GM18519 (cell line): ENCODE data around the gene CHCHD1.
"Not testable (repeated sequence)": the region's sequence is repeated elsewhere in the genome, so short reads cannot be mapped to it uniquely, and the experiment has no call there.

ENCODE experiments used
- ATAC-seq: cut with Tn5 transposase; IDR thresholded peaks from one replicate; pipeline ENCODE4 v1.9.1; 2021; ENCODE audit warnings: mild to moderate bottlenecking, moderate library complexity; ENCODE audit not compliant: unreplicated experiment, low FRiP score

Gene CHCHD1

DNA sequence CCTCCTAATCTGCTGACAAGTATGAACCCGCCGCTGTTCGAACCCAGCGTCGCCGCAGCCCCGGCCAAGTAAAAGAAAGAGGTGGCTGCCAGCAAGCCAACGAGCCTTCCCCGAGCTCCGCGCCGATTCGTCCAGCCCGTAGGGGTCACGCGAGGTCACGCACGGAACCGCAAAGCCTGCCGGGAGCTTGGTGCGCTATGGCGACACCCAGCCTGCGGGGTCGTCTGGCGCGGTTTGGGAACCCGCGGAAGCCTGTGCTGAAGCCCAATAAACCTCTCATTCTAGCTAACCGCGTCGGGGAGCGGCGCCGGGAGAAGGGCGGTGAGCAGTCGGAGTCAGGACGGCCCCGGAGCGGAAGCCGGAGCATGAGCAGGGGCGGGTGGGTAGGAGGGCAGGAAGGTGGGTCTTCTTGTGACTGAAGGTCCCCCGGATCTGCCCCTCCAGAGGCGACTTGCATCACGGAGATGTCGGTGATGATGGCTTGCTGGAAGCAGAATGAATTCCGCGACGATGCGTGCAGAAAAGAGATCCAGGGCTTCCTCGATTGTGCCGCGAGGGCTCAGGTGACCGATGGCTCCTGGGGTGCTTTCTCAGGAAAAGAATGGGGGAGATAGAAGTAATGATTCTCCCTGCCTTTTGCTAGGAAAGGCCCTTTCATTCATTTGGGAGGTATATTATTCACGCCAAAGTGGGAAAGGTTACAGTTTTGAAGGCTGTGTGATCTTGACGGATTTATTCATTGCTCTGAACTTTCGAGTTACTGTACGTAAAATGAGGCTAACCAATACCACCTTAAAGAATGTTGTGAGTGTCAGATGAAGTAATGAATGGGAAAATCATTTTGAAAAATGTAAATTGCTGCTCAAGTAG is at the start of gene CHCHD1:
Gene CHCHD1 (plus strand): TSS at position 170 of the 870 bp plus-strand sequence. CDS start 28 bp downstream, at position 198.
- peak; percentile 42 for ATAC-seq

DNA sequence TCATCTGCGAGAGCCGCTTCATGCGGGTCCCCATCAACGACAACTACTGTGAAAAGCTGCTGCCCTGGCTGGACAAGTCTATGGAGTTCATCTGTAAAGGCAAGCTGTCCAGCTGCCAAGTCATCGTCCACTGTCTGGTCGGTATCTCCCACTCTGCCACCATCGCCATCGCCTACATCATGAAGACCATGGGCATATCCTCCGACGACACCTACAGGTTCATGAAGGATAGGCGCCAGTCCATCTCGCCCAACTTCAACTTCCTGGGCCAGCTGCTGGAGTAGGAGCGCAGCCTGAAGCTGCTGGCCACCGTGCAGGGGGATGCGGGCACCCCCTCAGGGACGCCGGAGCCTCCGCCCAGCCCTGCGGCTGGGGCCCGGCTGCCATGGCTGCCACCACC is 49.4 kb upstream of the CHCHD1 start:
- ATAC-seq, result no peak

GRCh38 chr10:73732931-73733623 is 48.8 kb upstream of the CHCHD1 start:
- no peak for ATAC-seq

DNA sequence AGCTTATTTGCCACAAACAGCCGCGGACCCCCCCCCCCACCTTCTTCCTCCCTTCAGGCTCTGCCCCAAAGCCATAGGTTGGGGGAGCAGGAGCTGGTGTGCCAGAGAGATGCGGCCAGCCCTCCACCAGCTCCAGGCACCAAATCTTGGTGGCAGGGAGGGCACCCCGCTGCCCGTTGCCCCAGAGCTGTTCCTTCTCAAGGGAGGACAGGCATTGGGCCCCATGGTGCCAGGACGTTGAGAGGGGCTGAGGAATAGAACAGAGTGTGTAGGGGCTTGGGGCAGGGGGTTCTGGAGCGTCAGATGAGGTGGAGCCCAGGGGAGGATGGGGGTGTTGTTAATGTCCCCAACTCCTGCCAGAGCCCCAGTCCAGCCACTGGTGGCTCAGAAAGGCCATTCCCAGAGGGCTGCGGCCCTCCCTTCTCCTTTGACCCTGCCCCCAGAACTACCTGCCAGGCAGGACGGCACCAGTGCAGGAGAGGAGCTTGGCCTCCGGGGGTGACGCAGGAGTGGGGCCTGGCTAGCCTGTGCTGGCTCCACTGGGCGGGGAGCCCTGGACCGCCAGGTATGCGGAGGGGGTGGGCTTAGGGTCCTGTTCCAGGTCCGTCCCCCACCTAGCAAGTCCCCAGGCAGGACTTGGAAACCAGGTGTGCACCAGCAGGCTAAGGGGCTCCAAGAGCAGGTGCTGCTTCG is 47.7 kb upstream of the CHCHD1 start:
- ATAC-seq, result no peak

GRCh38 chr10:73734796-73735305 is 47.0 kb upstream of the CHCHD1 start:
- ATAC-seq, result no peak

GRCh38 chr10:73740501-73741254 is 41.2 kb upstream of the CHCHD1 start:
- not testable (repeated sequence) for ATAC-seq

DNA sequence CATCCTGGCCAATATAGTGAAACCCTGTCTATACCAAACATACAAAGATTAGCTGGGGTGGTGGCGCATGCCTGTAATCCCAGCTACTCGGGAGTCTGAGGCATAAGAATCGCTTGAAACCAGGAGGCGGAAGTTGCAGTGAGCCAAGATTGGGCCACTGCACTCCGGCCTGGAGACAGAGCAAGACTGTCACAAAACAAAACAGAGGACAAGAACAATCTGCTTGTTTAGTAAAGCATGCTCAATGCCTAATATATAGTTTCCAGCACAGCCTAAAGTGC is 39.5 kb upstream of the CHCHD1 start:
- ATAC-seq, result no peak

DNA sequence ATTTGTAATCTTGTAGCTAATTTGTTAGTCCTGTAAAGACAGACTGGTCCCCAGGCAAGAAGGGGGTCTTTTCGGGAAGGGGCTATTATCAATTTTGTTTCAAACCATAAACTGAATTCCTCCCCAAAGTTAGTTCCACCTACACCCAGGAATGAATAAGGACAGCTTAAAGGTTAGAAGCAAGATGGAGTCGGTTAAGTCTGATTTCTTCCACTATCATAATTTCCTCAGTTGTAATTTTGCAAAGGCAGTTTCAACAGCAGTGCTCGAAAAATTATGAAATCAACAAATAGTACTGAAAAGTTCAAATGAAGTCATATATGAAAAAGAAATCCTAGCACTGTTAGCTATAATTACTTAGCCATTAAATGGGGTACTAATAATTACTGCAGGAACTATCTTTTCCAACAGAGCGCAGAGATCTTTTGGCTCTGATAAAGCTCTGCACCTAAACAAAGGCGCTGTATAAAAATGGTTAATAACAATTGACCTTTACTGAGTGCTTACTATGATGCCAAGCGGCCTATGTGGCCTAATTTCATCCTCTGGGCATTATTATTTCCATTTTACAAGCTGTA is 38.4 kb upstream of the CHCHD1 start:
- ATAC-seq, result no peak

DNA sequence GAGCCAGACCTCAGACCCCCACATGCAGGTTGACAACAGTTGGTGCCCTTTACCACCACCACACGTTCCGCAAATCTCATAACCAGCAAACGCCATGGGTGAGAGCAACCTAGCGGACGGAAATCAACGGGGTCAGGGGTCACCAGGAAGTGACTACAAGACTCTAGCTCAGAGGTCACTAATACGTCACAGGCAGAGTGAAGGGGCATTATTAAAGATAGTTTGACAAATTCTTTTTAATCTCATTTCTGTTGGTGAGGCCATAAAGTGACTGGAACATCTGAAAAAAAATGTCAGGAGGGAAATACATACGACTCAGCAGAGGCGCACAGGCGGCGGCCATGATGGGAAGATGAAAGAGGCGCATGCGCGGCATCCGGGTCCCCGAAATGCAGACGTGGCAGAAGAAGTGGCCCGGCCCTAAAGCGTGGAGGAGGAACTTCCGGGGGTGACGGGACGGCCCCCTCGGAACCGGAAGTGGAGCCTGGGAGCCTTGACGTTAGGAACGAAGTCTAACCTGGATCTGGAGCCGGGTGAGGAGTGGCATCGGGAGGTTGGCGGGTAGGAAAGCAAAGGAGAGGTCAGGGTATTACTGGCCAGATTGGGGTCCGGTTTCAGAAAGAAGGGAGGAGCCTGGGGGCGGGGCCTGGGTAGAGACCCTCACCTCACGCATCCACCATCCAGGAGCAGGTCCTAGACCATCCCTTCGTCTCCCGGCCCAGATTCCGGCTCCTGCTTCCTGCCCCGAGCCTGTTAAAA is 37.8 kb upstream of the CHCHD1 start, which contains the start of gene SEC24C:
Gene SEC24C (plus strand): TSS at position 468 of the 759 bp plus-strand sequence. CDS start 2,461 bp downstream, outside the sequence.
- peak; percentile 68 for ATAC-seq

- ATAC-seq, result peak; percentile 3
Measured at GRCh38 chr10:73744664-73744975, 37.2 kb upstream of the CHCHD1 start.

GRCh38 chr10:73746721-73747120 is 35.1 kb upstream of the CHCHD1 start:
- no peak for ATAC-seq

GRCh38 chr10:73750819-73751218 is 31.0 kb upstream of the CHCHD1 start:
- ATAC-seq, result no peak

DNA sequence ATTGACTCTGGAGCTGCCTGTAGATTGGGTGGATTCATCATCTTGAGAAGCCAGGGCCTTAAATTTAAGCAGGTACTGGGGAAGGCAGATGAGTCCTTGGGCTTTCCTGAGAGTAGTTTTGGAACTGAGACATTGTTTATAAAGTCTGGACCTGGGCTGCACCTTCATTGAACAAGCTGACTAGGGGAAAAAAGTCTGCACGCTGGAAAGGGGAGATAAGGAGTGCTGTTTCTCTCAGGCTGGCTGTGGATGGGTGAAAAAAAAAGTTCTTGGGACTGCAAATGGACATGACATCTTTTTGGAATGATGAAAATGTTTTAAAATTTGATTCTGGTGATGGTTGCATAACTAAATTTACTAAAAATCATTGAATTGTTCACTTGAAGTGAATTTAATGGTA is 25.7 kb upstream of the CHCHD1 start:
- no peak for ATAC-seq

- no peak for ATAC-seq
Measured at GRCh38 chr10:73758704-73759511, 22.9 kb upstream of the CHCHD1 start.

- no peak for ATAC-seq
Measured at GRCh38 chr10:73759512-73760115, 22.2 kb upstream of the CHCHD1 start.

DNA sequence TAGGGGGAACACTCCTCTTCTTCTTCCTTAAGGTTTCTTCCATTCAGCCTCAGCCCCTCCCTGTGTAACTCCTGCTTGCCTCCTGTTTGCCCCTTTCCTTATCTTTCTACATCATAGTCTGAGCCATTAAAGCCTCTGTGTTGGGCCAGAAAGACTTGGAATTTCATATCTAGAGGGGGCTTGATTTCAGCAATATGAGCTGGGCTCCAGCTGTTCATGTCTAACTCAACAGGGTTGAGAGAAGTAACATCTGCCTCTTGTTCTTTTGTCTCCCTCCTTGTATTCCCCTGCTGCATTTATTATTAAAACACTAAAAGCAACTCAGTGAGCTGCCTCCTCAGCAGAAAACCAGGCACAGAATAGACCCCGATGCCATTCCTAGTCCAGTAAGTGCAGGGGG is 20.1 kb upstream of the CHCHD1 start:
- ATAC-seq, result no peak

DNA sequence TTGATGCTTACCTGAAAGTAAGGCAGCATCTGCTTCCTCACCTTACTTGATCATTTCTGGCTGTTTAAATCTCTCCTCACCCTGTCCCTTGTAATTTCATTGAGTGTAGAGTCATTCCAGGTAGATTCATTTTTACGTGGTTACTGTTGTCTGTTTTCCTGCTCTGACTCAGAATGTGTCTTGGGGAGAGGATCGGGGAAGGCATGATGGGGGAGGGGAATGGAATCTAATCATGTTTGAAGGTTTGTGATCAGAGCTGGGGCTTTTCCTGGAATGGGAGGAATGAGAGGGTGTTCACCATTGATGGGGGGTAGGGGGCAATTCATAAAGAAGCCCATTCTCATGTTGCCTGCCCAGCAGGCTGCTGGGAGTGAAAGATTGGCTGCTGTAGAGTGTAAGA is 18.9 kb upstream of the CHCHD1 start:
- ATAC-seq, result no peak

- ATAC-seq, result no peak
Measured at GRCh38 chr10:73763343-73763742, 18.5 kb upstream of the CHCHD1 start.
